ENCODE measurements around the gene CEBPE.

- TF ChIP-seq CTCF (IDR thresholded peaks at IDR 0.05) (no peak), POLR2A (IDR thresholded peaks at IDR 0.05) (no peak)
Measured at GRCh38 chr14:23110579-23111365, 8.3 kb downstream of the CEBPE start.
